HG02840 (cell line): Measurements from ENCODE around the gene PET100.

Experiments
- ATAC-seq: cut with Tn5 transposase; IDR thresholded peaks from one replicate; pipeline ENCODE4 v1.9.1; 2021; ENCODE audit warnings: mild to moderate bottlenecking, moderate library complexity, moderate number of reproducible peaks; ENCODE audit not compliant: unreplicated experiment, low FRiP score

Gene PET100

DNA sequence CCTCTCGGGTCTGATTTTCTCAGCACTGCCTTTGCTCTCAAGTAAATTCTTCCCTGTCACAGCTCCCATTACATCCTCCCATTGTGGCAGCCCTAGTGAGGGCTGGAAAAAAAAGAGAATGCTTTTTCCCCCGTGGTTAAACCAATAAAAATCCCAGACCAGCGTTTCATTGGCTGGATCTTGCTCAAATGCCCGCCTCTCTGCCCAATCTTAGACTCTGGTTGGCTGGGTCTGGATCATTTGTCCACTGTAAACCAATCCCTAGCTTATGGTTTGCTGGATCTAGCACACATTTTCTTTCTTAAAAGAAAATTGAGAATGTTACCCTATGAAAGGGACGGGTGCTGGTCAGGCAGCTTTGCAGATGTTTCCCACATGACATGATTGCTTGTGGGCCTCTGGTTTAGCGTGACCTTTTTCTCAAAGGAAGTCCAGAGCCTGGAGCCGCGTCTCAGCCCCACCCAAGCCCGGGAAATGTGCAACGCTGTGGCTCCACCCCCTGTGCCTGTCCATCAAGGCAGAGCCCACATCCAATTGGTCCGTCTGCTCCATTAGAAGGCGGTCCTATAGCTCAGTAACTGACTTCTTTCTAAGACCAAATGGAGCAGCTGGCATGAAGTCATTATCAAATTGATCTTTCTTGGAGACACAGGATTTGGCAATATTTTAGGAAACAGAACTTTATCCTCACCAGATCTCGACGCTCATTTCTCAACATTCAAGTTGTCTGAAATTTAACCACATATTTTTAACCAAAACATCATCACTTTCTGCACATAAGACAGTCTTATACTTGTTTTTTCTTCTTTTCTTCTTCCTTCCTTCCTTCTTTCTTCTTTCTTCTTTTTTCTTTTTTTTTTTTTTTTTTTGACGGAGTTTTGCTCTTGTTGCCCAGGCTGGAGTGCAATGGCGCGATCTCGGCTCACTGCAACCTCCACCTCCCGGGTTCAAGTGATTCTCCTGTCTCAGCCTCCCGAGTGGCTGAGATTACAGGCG lies 44.7 kb downstream of the PET100 start:
- no peak for ATAC-seq

DNA sequence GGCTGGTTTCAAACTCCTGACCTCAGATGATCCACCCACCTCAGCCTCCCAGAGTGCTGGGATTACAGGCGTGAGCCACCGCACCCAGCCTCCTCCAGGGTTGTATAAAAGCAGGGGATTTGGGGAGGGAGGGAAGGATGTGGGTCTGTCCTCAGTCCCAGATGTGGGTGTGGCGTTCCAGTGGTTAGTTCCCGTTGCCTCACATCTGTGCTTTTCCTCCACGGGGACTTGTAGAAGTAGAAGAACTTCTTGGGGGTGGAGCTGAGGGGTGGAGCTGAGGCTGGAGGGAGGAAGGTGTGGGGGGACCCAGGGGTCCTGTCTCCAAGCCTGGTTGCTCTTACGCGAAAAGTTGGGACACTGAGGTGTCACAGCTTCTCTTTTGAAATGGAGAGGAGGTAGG lies 46.8 kb downstream of the PET100 start:
- no peak for ATAC-seq

DNA sequence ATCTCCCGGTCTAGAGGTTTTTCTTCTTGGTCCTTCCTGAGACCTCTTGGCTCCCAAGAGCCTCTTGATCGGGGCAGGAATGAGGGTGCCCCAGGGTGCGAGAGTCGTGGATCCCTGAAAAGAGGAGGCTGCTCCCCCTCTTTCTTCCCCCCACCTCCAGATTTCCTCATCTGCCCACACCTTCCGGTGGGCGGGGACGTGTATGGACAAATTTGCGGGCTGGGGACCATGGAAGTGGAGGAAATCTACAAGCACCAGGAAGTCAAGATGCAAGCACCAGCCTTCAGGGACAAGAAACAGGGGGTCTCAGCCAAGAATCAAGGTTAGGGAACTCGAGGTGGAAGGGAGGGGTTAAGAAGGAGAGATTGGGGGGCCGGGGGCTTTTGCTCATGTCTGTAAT lies 47.3 kb downstream of the PET100 start, which contains the start of gene MCEMP1:
MCEMP1 (plus strand) TSS at position 237 of the 400 bp plus-strand sequence; CDS start at position 268, 31 bp downstream.
- ATAC-seq: no peak

DNA sequence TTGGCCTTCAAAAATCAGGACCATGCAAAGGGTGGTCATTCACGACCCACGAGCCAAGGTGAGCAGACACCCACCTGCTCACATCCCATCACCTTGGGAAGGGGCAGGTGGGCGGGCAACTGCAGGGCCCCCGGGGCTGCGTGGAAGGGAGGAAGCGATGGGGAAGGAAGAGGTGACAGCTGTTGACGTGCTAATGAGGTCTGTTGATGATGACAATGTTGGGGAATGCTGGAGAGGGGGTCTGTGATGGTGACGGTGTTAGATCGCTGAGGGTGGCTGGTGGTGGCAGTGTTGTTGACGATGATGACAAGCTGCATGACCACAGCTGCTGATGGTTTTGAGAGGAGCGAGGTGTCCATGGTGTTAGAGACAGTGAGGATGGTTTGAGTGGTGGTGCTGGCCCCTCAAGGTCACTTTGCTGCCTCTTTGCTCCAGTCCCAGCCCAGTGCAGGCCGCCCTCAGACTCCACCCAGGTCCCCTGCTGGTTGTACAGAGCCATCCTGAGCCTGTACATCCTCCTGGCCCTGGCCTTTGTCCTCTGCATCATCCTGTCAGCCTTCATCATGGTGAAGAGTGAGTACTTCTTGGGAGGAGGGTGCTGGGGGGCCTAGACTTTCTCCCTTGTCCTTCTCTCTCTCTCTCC lies 48.2 kb downstream of the PET100 start:
- no peak for ATAC-seq

DNA sequence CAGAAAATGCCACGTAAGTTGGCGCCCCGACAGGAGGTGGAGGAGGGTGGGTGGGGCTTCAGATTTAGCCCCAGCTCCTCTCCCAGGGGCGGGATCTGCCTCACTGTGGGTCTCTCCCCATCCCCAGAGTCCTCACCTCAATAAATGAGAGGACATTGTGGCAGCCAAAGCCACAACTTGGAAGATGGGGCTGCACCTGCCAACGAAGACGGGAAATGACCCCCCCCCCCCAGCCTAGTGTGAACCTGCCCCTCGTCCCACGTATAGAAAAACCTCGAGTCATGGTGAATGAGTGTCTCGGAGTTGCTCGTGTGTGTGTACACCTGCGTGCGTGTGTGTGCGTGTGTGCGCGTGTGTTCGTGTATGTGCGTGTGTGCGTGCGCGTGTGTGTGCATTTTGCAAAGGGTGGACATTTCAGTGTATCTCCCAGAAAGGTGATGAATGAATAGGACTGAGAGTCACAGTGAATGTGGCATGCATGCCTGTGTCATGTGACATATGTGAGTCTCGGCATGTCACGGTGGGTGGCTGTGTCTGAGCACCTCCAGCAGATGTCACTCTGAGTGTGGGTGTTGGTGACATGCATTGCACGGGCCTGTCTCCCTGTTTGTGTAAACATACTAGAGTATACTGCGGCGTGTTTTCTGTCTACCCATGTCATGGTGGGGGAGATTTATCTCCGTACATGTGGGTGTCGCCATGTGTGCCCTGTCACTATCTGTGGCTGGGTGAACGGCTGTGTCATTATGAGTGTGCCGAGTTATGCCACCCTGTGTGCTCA lies 49.6 kb downstream of the PET100 start:
- no peak for ATAC-seq

DNA sequence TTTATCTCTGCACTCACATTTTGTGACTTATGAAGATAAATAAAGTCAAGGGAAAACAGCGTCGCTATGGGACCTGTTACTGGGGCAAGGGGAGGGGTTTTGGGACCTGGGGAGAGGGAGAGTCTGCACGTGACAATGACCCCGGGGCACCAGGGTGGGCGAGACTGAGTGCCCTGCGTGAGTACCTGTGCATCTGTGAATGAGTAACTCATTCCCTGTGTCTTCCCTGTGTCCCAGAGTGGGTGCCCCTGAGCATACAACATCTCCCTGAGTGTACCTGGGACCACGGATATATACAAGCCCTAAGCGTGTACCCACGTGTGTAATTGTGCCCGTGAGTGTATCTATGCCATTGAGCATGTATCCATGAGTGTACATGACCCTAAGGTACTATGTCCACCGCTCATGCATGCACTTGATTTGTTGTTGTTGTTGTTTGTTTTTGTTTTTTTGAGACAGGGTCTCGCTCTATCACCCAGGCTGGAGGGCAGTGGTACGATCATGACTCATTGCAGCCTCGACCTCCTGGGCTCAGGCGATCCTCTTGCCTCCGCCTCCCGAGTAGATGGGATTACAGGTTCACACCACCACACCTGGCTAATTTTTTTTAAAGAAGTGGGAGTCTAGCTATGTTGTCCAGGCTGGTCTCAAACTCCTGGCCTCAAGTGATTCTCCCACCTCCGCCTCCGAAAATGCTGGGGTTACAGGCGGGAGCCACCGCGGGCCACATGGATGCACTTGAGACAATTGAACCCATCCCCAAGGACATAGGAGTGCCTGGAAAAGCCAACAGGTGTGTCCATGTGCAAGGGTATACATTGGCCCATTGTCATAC lies 50.4 kb downstream of the PET100 start:
- ATAC-seq: no peak

DNA sequence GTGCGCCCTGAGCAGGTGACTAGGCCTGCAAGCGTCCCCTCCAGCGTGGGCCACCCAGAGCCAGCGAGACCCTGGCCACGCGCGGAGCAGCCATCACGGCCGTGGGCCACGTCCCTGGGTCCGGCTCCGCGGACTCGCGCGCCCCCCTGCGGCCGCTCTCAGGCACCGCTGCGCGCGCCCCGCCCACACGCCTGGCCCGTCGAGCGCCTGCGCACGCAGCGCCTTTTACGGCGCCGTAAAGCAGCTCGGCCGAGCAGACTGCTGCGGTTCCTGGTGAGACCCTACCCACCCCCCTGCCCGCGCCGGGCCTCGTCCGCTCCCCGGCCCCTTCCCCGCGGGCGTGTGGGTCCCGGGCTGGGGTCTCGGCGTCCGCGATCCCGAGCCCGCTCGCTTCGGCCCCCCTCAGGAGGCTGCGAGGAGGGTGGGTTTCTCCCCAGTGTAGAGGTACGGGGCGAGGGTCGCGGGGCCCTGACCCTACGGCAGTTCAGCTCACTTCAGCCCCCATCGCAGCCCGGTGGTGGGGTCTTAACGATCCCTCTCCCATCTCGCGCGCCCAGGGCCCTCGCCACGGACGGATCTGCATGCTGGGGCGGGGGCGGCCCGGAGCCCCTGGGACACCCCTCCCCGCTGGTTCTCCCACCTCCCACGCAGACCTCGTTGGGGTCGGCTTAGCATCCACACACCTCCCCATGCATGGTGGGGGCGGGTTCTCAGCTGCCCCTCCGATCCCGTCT lies 51.2 kb downstream of the PET100 start, which contains the start of gene TRAPPC5:
TRAPPC5 (plus strand) TSS at position 228 of the 734 bp plus-strand sequence. CDS start 1,421 bp downstream, outside the sequence.
- no peak for ATAC-seq
